ENCODE data around the gene SLC24A1. TPM values are rescaled to one million over a fixed set of nuclear protein-coding genes. Genes with fewer than 3 reads are reported as not detected.
A peak's percentile ranks its signal among the peaks of the same experiment; 100 is the strongest.

The SLC24A1 gene
- 6.1 TPM for polyA plus RNA-seq (2013, experiment 1 of 2)
- 5.1 TPM for polyA plus RNA-seq (2013, experiment 2 of 2)

GRCh38 chr15:65621638-65622037 is at the start of gene SLC24A1:
Gene SLC24A1, plus strand, starts transcription at chr15:65621938. Its CDS starts 2,143 bp downstream, at chr15:65624081.
- no peak within 1 kb of the TSS for H2AFZ ChIP-seq (ENCODE audit: low read depth, low read length)
- H3K14ac ChIP-seq (ENCODE audit: low read length in 2 of 2) = no peak within 1 kb of the TSS
- no peak within 1 kb of the TSS for H3K4ac ChIP-seq (ENCODE audit: low read depth in 1 of 2, low read length in 2 of 2)
- H3K4me1 ChIP-seq (ENCODE audit: control insufficient read depth, insufficient read depth, low read depth, low read length) = no peaks in the 10 kb centered on the region
- no peak within 1 kb of the TSS for H3K23ac ChIP-seq (ENCODE audit: low read length in 2 of 2)
- no peak within 1 kb of the TSS for H2BK5ac ChIP-seq (ENCODE audit: low read depth, low read length, poor library complexity, severe bottlenecking)
- H4K8ac ChIP-seq (ENCODE audit: low read length) = no peak within 1 kb of the TSS
- no peak within 1 kb of the TSS for H3K4me2 ChIP-seq (ENCODE audit: low read length, poor library complexity, severe bottlenecking)
- WGBS = 94% methylated on average over 6 of the region's 6 CpGs
- H3K36me3 ChIP-seq (ENCODE audit: control insufficient read depth in 1 of 2, insufficient read depth in 2 of 2, low read depth in 1 of 2, low read length in 2 of 2) = peaks cover 16 to 32% of the 10 kb centered on the region in 2 experiments
- H3K79me1 ChIP-seq (replicated peaks; ENCODE audit: low read length, poor library complexity, severe bottlenecking) = peaks cover 1% of the 10 kb centered on the region
- H3K18ac ChIP-seq (ENCODE audit: low read depth in 1 of 2, low read length in 2 of 2) = no peak within 1 kb of the TSS
- no peak within 1 kb of the TSS for H2BK120ac ChIP-seq (ENCODE audit: low read depth, low read length)
- no peak within 1 kb of the TSS for H2AK5ac ChIP-seq (ENCODE audit: low read length, severe bottlenecking)
- no peak within 1 kb of the TSS for H3K27ac ChIP-seq (ENCODE audit: low read length, poor library complexity, severe bottlenecking)
- H2BK12ac ChIP-seq (ENCODE audit: low read length in 2 of 2) = no peak within 1 kb of the TSS
- H3K27me3 ChIP-seq (ENCODE audit: control insufficient read depth in 1 of 2, insufficient read depth in 1 of 2, low read length in 2 of 2) = no peaks in the 10 kb centered on the region
- no peak within 1 kb of the TSS for H2BK15ac ChIP-seq (ENCODE audit: low read depth, poor library complexity, severe bottlenecking)
- no peak for DNase-seq
- no peak within 1 kb of the TSS for H3K4me3 ChIP-seq (ENCODE audit: insufficient read depth in 1 of 2, low read depth in 1 of 2, low read length in 2 of 2)
- no peak within 1 kb of the TSS for H3K9ac ChIP-seq (ENCODE audit: low read length)
- no peaks in the 10 kb centered on the region for H3K9me3 ChIP-seq (ENCODE audit: control insufficient read depth, low read length)
- no peak within 1 kb of the TSS for H4K91ac ChIP-seq (ENCODE audit: low read length)

- H3K4me3 ChIP-seq (ENCODE audit: insufficient read depth in 1 of 2, low read depth in 1 of 2, low read length in 2 of 2) = no peak overlapping the region
- no peak overlapping the region for H3K18ac ChIP-seq (ENCODE audit: low read depth in 1 of 2, low read length in 2 of 2)
- H4K91ac ChIP-seq (ENCODE audit: low read length) = no peak overlapping the region
- H4K8ac ChIP-seq (ENCODE audit: low read length) = no peak overlapping the region
- H3K9me3 ChIP-seq (ENCODE audit: control insufficient read depth, low read length) = no peaks in the 10 kb centered on the region
- H2BK120ac ChIP-seq (ENCODE audit: low read depth, low read length) = no peak overlapping the region
- no peak overlapping the region for H2BK12ac ChIP-seq (ENCODE audit: low read length in 2 of 2)
- no peak overlapping the region for H3K23ac ChIP-seq (ENCODE audit: low read length in 2 of 2)
- peaks cover 16% of the 10 kb centered on the region for H3K79me1 ChIP-seq (replicated peaks; ENCODE audit: low read length, poor library complexity, severe bottlenecking)
- H2BK15ac ChIP-seq (ENCODE audit: low read depth, poor library complexity, severe bottlenecking) = no peak overlapping the region
- H3K4me1 ChIP-seq (ENCODE audit: control insufficient read depth, insufficient read depth, low read depth, low read length) = peaks cover under 1% of the 10 kb centered on the region
- H3K4ac ChIP-seq (ENCODE audit: low read depth in 1 of 2, low read length in 2 of 2) = no peak overlapping the region
- H3K27me3 ChIP-seq (ENCODE audit: control insufficient read depth in 1 of 2, insufficient read depth in 1 of 2, low read length in 2 of 2) = no peaks in the 10 kb centered on the region
- WGBS = no CpG with 5 or more reads among the region's 2 CpGs
- H3K36me3 ChIP-seq (ENCODE audit: control insufficient read depth in 1 of 2, insufficient read depth in 2 of 2, low read depth in 1 of 2, low read length in 2 of 2) = peaks cover 26 to 74% of the 10 kb centered on the region in 2 experiments
- H3K27ac ChIP-seq (ENCODE audit: low read length, poor library complexity, severe bottlenecking) = no peak overlapping the region
- H3K4me2 ChIP-seq (ENCODE audit: low read length, poor library complexity, severe bottlenecking) = no peak overlapping the region
- DNase-seq = no peak
- H3K9ac ChIP-seq (ENCODE audit: low read length) = no peak overlapping the region
- no peak overlapping the region for H2AFZ ChIP-seq (ENCODE audit: low read depth, low read length)
- H2AK5ac ChIP-seq (ENCODE audit: low read length, severe bottlenecking) = no peak overlapping the region
- H2BK5ac ChIP-seq (ENCODE audit: low read depth, low read length, poor library complexity, severe bottlenecking) = no peak overlapping the region
- no peak overlapping the region for H3K14ac ChIP-seq (ENCODE audit: low read length in 2 of 2)
Measured at GRCh38 chr15:65571971-65572370, 49.8 kb upstream of the SLC24A1 start.

GRCh38 chr15:65576664-65577063 is 45.1 kb upstream of the SLC24A1 start:
- no peak overlapping the region for H2BK5ac ChIP-seq (ENCODE audit: low read depth, low read length, poor library complexity, severe bottlenecking)
- no peak overlapping the region for H3K4me2 ChIP-seq (ENCODE audit: low read length, poor library complexity, severe bottlenecking)
- no peaks in the 10 kb centered on the region for H3K27me3 ChIP-seq (ENCODE audit: control insufficient read depth in 1 of 2, insufficient read depth in 1 of 2, low read length in 2 of 2)
- no peak overlapping the region for H4K91ac ChIP-seq (ENCODE audit: low read length)
- no peak overlapping the region for H3K4ac ChIP-seq (ENCODE audit: low read depth in 1 of 2, low read length in 2 of 2)
- peaks cover 10% of the 10 kb centered on the region for H3K4me1 ChIP-seq (ENCODE audit: control insufficient read depth, insufficient read depth, low read depth, low read length)
- no peak overlapping the region for H3K23ac ChIP-seq (ENCODE audit: low read length in 2 of 2)
- H3K27ac ChIP-seq (ENCODE audit: low read length, poor library complexity, severe bottlenecking) = peak overlapping the region; percentile 94
- no peak overlapping the region for H4K8ac ChIP-seq (ENCODE audit: low read length)
- no peak overlapping the region for H3K14ac ChIP-seq (ENCODE audit: low read length in 2 of 2)
- no peak overlapping the region for H3K4me3 ChIP-seq (ENCODE audit: insufficient read depth in 1 of 2, low read depth in 1 of 2, low read length in 2 of 2)
- H3K18ac ChIP-seq (ENCODE audit: low read depth in 1 of 2, low read length in 2 of 2) = no peak overlapping the region
- 50% methylated on average over 1 of the region's 1 CpG for WGBS
- no peak overlapping the region for H2BK15ac ChIP-seq (ENCODE audit: low read depth, poor library complexity, severe bottlenecking)
- DNase-seq = peak; percentile 60
- H2BK120ac ChIP-seq (ENCODE audit: low read depth, low read length) = no peak overlapping the region
- H3K79me1 ChIP-seq (replicated peaks; ENCODE audit: low read length, poor library complexity, severe bottlenecking) = peaks cover 10% of the 10 kb centered on the region
- no peak overlapping the region for H2AFZ ChIP-seq (ENCODE audit: low read depth, low read length)
- H3K9me3 ChIP-seq (ENCODE audit: control insufficient read depth, low read length) = no peaks in the 10 kb centered on the region
- no peak overlapping the region for H2BK12ac ChIP-seq (ENCODE audit: low read length in 2 of 2)
- H3K9ac ChIP-seq (ENCODE audit: low read length) = no peak overlapping the region
- H2AK5ac ChIP-seq (ENCODE audit: low read length, severe bottlenecking) = no peak overlapping the region
- peaks cover 15 to 75% of the 10 kb centered on the region in 2 experiments for H3K36me3 ChIP-seq (ENCODE audit: control insufficient read depth in 1 of 2, insufficient read depth in 2 of 2, low read depth in 1 of 2, low read length in 2 of 2)

- H3K79me1 ChIP-seq (replicated peaks; ENCODE audit: low read length, poor library complexity, severe bottlenecking) = peaks cover 10% of the 10 kb centered on the region
Measured at GRCh38 chr15:65577129-65577996, 44.4 kb upstream of the SLC24A1 start.

More at GRCh38 chr15:65577129-65577996, 44.4 kb upstream of the SLC24A1 start:
- H3K23ac ChIP-seq (ENCODE audit: low read length in 2 of 2) = no peak overlapping the region
- no peak overlapping the region for H2BK120ac ChIP-seq (ENCODE audit: low read depth, low read length)
- peak overlapping the region in 1 of 2 experiments; percentile 35 for H2BK12ac ChIP-seq (ENCODE audit: low read length in 2 of 2)
- 97% methylated on average over 5 of the region's 6 CpGs for WGBS
- H4K8ac ChIP-seq (ENCODE audit: low read length) = peak overlapping the region; percentile 69
- H3K27ac ChIP-seq (ENCODE audit: low read length, poor library complexity, severe bottlenecking) = peak overlapping the region; percentile 94
- H3K4me3 ChIP-seq (ENCODE audit: insufficient read depth in 1 of 2, low read depth in 1 of 2, low read length in 2 of 2) = no peak overlapping the region
- H3K9ac ChIP-seq (ENCODE audit: low read length) = no peak overlapping the region
- peak overlapping the region in 1 of 2 experiments; percentile 76 for H3K14ac ChIP-seq (ENCODE audit: low read length in 2 of 2)
- H4K91ac ChIP-seq (ENCODE audit: low read length) = peak overlapping the region; percentile 79
- no peak overlapping the region for H2BK15ac ChIP-seq (ENCODE audit: low read depth, poor library complexity, severe bottlenecking)
- peaks cover 10% of the 10 kb centered on the region for H3K4me1 ChIP-seq (ENCODE audit: control insufficient read depth, insufficient read depth, low read depth, low read length)
- no peak overlapping the region for H3K4me2 ChIP-seq (ENCODE audit: low read length, poor library complexity, severe bottlenecking)
- no peak overlapping the region for H2AFZ ChIP-seq (ENCODE audit: low read depth, low read length)
- H3K27me3 ChIP-seq (ENCODE audit: control insufficient read depth in 1 of 2, insufficient read depth in 1 of 2, low read length in 2 of 2) = no peaks in the 10 kb centered on the region
- peak overlapping the region; percentile 99 for H2AK5ac ChIP-seq (ENCODE audit: low read length, severe bottlenecking)
- peaks cover 15 to 75% of the 10 kb centered on the region in 2 experiments for H3K36me3 ChIP-seq (ENCODE audit: control insufficient read depth in 1 of 2, insufficient read depth in 2 of 2, low read depth in 1 of 2, low read length in 2 of 2)
- H2BK5ac ChIP-seq (ENCODE audit: low read depth, low read length, poor library complexity, severe bottlenecking) = peak overlapping the region; percentile 66
- DNase-seq = no peak
- H3K4ac ChIP-seq (ENCODE audit: low read depth in 1 of 2, low read length in 2 of 2) = no peak overlapping the region
- peak overlapping the region; percentile 10 to 68 for H3K18ac ChIP-seq (ENCODE audit: low read depth in 1 of 2, low read length in 2 of 2)
- H3K9me3 ChIP-seq (ENCODE audit: control insufficient read depth, low read length) = no peaks in the 10 kb centered on the region
